Measurements from ENCODE around the gene THAP3.

THAP3 gene, protein sequence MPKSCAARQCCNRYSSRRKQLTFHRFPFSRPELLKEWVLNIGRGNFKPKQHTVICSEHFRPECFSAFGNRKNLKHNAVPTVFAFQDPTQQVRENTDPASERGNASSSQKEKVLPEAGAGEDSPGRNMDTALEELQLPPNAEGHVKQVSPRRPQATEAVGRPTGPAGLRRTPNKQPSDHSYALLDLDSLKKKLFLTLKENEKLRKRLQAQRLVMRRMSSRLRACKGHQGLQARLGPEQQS

GRCh38 chr1:6624710-6625583, at the start of gene THAP3:
TSS of gene THAP3 (plus strand) at chr1:6624868. CDS start at chr1:6625219, 351 bp downstream.
- peak; percentile 97 for DNase-seq (ENCODE audit: low spot score)
- TF ChIP-seq CTCF (IDR thresholded peaks at IDR 0.05; ENCODE audit: extremely low read depth, missing control alignments), result no peak

- no peak for TF ChIP-seq CTCF (IDR thresholded peaks at IDR 0.05; ENCODE audit: extremely low read depth, missing control alignments)
- no peak for DNase-seq (ENCODE audit: low spot score)
Measured at GRCh38 chr1:6577831-6578525, 46.7 kb upstream of the THAP3 start.

- DNase-seq (ENCODE audit: low spot score), result no peak
- TF ChIP-seq CTCF (IDR thresholded peaks at IDR 0.05; ENCODE audit: extremely low read depth, missing control alignments), result no peak
Measured at GRCh38 chr1:6578624-6579373, 45.9 kb upstream of the THAP3 start.

GRCh38 chr1:6579374-6580118, 45.1 kb upstream of the THAP3 start, which contains the start of gene ZBTB48:
TSS of gene ZBTB48 (plus strand) at chr1:6579994. CDS start at chr1:6580610, 616 bp downstream.
- DNase-seq (ENCODE audit: low spot score), result peak; percentile 100
- TF ChIP-seq CTCF (IDR thresholded peaks at IDR 0.05; ENCODE audit: extremely low read depth, missing control alignments), result no peak

DNA sequence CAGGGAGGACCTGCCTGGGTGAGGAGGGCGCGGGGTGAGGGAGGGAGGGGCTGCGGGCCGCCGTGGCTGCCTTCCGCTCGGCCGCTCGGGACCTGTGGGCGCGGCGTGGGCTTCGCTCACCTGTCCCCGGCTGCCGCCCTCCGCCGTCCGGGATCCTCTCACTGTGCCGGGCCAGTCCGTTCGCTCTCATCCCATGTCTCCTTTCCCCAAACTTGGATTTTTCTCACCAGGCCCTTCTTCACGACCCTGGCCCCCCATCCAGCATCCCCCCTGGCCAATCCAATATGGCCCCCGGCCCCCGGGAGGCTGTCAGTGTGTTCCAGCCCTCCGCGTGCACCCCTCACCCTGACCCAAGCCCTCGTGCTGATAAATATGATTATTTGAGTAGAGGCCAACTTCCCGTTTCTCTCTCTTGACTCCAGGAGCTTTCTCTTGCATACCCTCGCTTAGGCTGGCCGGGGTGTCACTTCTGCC, 44.5 kb upstream of the THAP3 start:
- TF ChIP-seq CTCF (IDR thresholded peaks at IDR 0.05; ENCODE audit: extremely low read depth, missing control alignments), result no peak
- DNase-seq (ENCODE audit: low spot score), result no peak

GRCh38 chr1:6580593-6581409, 43.9 kb upstream of the THAP3 start:
- no peak for TF ChIP-seq CTCF (IDR thresholded peaks at IDR 0.05; ENCODE audit: extremely low read depth, missing control alignments)
- DNase-seq (ENCODE audit: low spot score), result peak; percentile 36
